HepG2 (cell line): ENCODE data around the gene KLHL5. TPM values are rescaled to one million over a fixed set of nuclear protein-coding genes. Genes with fewer than 3 reads are reported as not detected.

Experiments used
- DNMT3B ChIP-seq: conservative IDR thresholded peaks from 2 replicates; pipeline ENCODE4 v1.6.1; 2016; ENCODE audit warnings: missing biosample characterization, control low read depth
- ELF3 ChIP-seq: IDR thresholded peaks from 2 replicates; pipeline ENCODE4 v1.6.1; 2016; ENCODE audit warnings: missing genetic modification reagents, missing compliant biosample characterization
- EZH2 ChIP-seq: conservative IDR thresholded peaks from 2 replicates; pipeline ENCODE4 v1.6.1; 2012; ENCODE audit warnings: mild to moderate bottlenecking, low read depth, low read length, moderate library complexity
- HMGXB3 ChIP-seq: sonication (generic); formaldehyde crosslinking; IDR thresholded peaks from 2 replicates; pipeline ENCODE4 v1.4.0; 2020; ENCODE audit warnings: missing genetic modification reagents, borderline replicate concordance
- HNRNPUL1 ChIP-seq: fragments of 200-400 bp; formaldehyde crosslinking; IDR thresholded peaks from 2 replicates; pipeline ENCODE4 v1.6.1; 2017; ENCODE audit warnings: low read depth, mild to moderate bottlenecking, low read length, moderate library complexity
- RERE ChIP-seq: IDR thresholded peaks from 2 replicates; pipeline ENCODE4 v1.6.1; 2016; ENCODE audit warnings: low read depth, missing genetic modification reagents, missing compliant biosample characterization
- SALL2 ChIP-seq: sonication (generic); formaldehyde crosslinking; IDR thresholded peaks from 2 replicates; pipeline ENCODE4 v1.8.1; 2023; ENCODE audit warnings: mild to moderate bottlenecking, missing genetic modification reagents, inconsistent platforms
- ZFP36 ChIP-seq: fragments of 150-350 bp; IDR thresholded peaks from 2 replicates; pipeline ENCODE4 v1.6.1; 2018; ENCODE audit warnings: borderline replicate concordance, low read length, low read depth; ENCODE audit not compliant: partially characterized antibody
- ZNF510 ChIP-seq: sonication (generic); formaldehyde crosslinking; IDR thresholded peaks from 2 replicates; pipeline ENCODE4 v1.4.0; 2020; ENCODE audit warnings: low read depth, mild to moderate bottlenecking, missing genetic modification reagents
- polyA plus RNA-seq, 8 experiments: library from polyadenylated mRNA; depleted of rRNA in 3 of 8; stranded (reverse) in 7 of 8; unstranded in 1 of 8; fragments of >200 nt; fragmentation: Illumina TruSeq in 4 of 8; extraction: Trizol in 4 of 8; gene quantifications; 2 replicates each; pipeline versions ENCODE4 v1.2.1 to v1.2.3, GENCODE V29; 2011 to 2016; ENCODE audit warnings: low read depth in 4 of 8, missing spikeins in 1 of 8, mixed read lengths in 1 of 8; ENCODE audit not compliant: insufficient read depth in 1 of 8
- total RNA-seq, 5 experiments: library from RNA; depleted of rRNA; stranded (reverse); fragments of >200 nt; fragmentation: Illumina TruSeq; extraction: Trizol; gene quantifications; 2 replicates each; pipeline ENCODE4 v1.2.3, GENCODE V29; 2016; ENCODE audit warnings: low read depth in 1 of 5
- TF ChIP-seq, protein P1 (sequence below): sonication (generic); formaldehyde crosslinking; IDR thresholded peaks from 2 replicates; pipeline ENCODE4 v1.4.0; 2020; ENCODE audit warnings: mild to moderate bottlenecking, missing genetic modification reagents, borderline replicate concordance
- TF ChIP-seq, protein P2 (sequence below): sonication (generic); formaldehyde crosslinking; IDR thresholded peaks from 2 replicates; pipeline ENCODE4 v1.5.0; 2020; ENCODE audit warnings: missing genetic modification reagents, mild to moderate bottlenecking, borderline replicate concordance

KLHL5 gene
- total and polyA plus RNA-seq, 2 of the 13 experiments (the other 11 are each of a cell fraction or from before 2014, with no cell fraction given), result 36.2 to 38.7 TPM

DNA sequence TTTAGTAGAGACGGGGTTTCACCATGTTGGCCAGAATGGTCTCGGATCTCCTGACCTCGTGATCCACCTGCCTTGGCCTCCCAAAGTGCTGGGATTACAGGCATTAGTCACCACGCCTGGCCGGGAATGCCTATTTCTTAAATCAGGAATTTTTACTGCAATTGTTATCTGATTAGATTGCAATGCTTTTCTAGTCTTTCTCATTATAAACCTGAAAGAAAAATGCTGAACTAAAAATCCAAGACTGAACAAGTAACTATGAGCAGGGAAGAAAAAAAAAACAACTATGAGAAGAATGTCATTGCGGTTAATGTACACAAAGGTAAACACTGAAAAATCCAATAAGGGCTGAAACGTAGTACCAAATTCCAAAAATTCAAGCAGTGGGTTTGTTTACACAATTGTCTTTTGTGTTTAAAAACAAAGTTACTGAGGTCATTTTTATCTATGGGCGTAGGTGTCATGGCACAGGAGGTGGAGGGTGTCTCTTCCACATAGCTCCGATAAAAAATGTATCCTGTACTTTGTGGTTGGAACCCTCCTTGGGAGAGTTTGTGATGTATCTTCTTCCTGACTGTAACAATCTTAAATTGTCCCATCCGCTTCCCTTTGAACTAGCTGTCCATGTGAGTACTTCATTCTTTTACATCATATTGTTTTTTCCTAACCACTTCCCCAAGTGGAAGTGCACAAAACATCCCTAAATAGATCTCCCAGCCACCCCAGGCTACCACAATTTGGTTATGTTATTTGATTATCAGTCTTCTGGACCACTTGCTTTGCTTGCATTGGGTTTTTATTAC lies 18.8 kb upstream of the KLHL5 start (continued):
- TF ChIP-seq, protein P1, sequence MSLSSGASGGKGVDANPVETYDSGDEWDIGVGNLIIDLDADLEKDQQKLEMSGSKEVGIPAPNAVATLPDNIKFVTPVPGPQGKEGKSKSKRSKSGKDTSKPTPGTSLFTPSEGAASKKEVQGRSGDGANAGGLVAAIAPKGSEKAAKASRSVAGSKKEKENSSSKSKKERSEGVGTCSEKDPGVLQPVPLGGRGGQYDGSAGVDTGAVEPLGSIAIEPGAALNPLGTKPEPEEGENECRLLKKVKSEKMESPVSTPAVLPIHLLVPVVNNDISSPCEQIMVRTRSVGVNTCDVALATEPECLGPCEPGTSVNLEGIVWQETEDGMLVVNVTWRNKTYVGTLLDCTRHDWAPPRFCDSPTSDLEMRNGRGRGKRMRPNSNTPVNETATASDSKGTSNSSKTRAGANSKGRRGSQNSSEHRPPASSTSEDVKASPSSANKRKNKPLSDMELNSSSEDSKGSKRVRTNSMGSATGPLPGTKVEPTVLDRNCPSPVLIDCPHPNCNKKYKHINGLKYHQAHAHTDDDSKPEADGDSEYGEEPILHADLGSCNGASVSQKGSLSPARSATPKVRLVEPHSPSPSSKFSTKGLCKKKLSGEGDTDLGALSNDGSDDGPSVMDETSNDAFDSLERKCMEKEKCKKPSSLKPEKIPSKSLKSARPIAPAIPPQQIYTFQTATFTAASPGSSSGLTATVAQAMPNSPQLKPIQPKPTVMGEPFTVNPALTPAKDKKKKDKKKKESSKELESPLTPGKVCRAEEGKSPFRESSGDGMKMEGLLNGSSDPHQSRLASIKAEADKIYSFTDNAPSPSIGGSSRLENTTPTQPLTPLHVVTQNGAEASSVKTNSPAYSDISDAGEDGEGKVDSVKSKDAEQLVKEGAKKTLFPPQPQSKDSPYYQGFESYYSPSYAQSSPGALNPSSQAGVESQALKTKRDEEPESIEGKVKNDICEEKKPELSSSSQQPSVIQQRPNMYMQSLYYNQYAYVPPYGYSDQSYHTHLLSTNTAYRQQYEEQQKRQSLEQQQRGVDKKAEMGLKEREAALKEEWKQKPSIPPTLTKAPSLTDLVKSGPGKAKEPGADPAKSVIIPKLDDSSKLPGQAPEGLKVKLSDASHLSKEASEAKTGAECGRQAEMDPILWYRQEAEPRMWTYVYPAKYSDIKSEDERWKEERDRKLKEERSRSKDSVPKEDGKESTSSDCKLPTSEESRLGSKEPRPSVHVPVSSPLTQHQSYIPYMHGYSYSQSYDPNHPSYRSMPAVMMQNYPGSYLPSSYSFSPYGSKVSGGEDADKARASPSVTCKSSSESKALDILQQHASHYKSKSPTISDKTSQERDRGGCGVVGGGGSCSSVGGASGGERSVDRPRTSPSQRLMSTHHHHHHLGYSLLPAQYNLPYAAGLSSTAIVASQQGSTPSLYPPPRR, result peak; percentile 66; the same call in 1 of the 2 replicates
- no peak for TF ChIP-seq ZFP36
- no peak for TF ChIP-seq EZH2
- no peak for TF ChIP-seq HMGXB3 (CRISPR knock-in tag)
- no peak for TF ChIP-seq ZNF510
- no peak for TF ChIP-seq SALL2 (CRISPR knock-in tag)
- TF ChIP-seq ELF3 (CRISPR knock-in tag), result peak; percentile 46
- TF ChIP-seq RERE (CRISPR knock-in tag), result 0 out of 2 replicates have a peak, but pooled peaks have one; percentile 40
- TF ChIP-seq, protein P2, sequence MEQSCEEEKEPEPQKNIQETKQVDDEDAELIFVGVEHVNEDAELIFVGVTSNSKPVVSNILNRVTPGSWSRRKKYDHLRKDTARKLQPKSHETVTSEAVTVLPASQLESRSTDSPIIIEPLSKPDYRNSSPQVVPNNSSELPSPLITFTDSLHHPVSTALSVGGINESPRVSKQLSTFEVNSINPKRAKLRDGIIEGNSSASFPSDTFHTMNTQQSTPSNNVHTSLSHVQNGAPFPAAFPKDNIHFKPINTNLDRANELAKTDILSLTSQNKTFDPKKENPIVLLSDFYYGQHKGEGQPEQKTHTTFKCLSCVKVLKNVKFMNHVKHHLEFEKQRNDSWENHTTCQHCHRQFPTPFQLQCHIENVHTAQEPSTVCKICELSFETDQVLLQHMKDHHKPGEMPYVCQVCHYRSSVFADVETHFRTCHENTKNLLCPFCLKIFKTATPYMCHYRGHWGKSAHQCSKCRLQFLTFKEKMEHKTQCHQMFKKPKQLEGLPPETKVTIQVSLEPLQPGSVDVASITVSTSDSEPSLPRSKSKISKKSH (CRISPR knock-in tag), result no peak
- TF ChIP-seq DNMT3B, result no peak
- TF ChIP-seq HNRNPUL1, result no peak
